ENCODE data around the gene TMCO1.
A peak's percentile ranks its signal among the peaks of the same experiment; 100 is the strongest.
"Not testable (repeated sequence)": the region's sequence is repeated elsewhere in the genome, so short reads cannot be mapped to it uniquely, and the experiment has no call there.

TMCO1 gene

DNA sequence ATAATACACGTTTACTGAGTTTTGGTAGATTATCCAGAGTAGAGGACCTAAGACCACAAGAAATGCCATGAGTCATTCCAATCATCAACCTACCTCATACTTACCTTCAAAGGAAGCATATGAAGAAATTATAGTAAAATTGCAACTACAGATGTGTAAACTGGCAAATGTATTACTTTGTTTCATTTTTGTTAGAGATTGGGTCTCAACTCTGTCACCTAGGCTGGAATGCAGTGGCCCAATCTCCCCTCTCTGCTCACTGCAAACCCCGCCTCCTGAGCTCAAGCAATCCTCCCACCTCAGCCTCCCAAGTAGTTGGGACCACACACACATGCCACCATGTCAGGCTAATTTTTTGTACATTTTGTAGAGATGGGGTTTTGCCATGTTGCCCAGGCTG lies 5.2 kb downstream of the TMCO1 start:
- peaks cover 55% of the 10 kb centered on the region for H3K4me1 Mint-ChIP-seq

DNA sequence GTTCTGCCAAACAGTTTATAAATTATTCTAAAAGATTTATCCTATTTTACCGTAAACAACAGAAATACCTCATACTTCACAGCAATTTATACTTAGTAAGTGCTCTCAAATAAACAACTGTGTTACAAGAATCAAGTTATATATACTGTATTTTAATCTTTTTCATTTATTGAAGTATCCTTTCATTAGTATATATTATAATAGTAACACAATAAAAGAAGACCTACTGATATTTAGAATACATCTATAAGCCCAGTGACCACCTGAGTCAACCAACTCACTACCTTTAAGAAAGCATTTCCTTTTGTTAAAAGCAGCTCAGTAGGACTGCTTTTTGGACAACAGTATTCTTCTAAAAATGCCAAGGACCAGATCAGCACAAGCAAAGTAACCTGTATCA lies 5.9 kb downstream of the TMCO1 start:
- peaks cover 48% of the 10 kb centered on the region for H3K4me1 Mint-ChIP-seq
- H3K36me3 Mint-ChIP-seq: peaks cover 64% of the 10 kb centered on the region
- no peaks in the 10 kb centered on the region for H3K9me3 Mint-ChIP-seq
- no peak for ATAC-seq
- H3K4me3 Mint-ChIP-seq: no peak overlapping the region
- H3K27me3 Mint-ChIP-seq: no peaks in the 10 kb centered on the region
- H3K27ac Mint-ChIP-seq: no peak overlapping the region

More for the DNA sequence above, 5.2 kb downstream of the TMCO1 start:
- no peak for ATAC-seq
- Mint-ChIP-seq H3K36me3 (peaks cover 62% of the 10 kb centered on the region), H3K4me3 (no peak overlapping the region), H3K27me3 (no peaks in the 10 kb centered on the region), H3K27ac (no peak overlapping the region), H3K9me3 (no peaks in the 10 kb centered on the region)

DNA sequence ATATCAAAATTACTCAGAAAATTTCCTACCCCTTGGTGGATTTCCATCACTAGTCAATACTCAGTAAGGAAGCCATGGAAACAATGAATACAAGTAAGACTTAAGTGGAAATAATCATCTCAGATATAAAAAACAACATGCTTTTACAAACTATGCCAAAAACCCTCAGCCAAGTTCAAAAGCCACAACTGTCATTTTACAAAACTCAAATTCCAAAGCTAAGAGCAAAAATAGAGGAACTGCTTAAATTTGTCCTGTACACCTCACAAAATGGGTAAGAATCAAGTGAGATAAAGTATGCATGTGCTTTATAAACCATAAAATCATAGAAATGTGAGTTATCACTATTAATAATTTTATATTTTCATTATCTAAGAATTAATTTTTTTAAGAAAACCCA lies 9.6 kb downstream of the TMCO1 start:
- Mint-ChIP-seq H3K36me3 (peaks cover 44% of the 10 kb centered on the region), H3K4me3 (no peak overlapping the region), H3K27me3 (no peaks in the 10 kb centered on the region), H3K27ac (no peak overlapping the region), H3K9me3 (no peaks in the 10 kb centered on the region), H3K4me1 (peaks cover 27% of the 10 kb centered on the region)
- ATAC-seq: no peak

DNA sequence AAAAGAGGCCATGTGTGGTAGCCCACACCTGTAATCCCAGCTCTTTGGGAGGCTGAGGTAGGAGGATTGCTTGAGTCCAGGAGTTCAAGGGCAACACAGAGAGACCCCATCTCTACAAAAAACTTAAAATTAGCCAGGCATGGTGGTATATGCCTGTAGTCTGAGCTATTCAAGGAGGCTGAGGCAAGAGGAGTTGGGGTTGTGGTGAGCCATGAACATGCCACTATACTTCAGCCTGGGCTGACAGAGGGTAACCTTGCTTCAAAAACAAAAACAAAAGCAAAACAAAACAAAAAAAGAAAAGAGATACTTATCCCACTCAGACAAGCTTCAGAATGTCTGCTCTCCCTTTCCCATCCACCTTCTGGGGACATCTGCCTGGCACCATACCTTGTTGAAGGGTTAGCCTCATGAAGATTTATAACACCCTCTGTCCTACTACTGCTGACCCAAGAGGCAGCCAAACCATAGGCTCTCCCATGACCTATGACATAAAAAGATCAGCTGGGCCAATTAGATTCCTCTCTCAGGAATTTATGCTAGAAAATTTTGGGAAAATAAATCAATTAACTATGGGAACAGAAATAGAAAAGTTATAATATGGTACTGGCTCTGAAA lies 13.2 kb downstream of the TMCO1 start:
- no peak for ATAC-seq
- no peak overlapping the region for H3K4me3 Mint-ChIP-seq
- H3K4me1 Mint-ChIP-seq: peaks cover 22% of the 10 kb centered on the region
- H3K36me3 Mint-ChIP-seq: peaks cover 44% of the 10 kb centered on the region
- no peak overlapping the region for H3K27ac Mint-ChIP-seq
- no peaks in the 10 kb centered on the region for H3K9me3 Mint-ChIP-seq
- H3K27me3 Mint-ChIP-seq: no peaks in the 10 kb centered on the region

DNA sequence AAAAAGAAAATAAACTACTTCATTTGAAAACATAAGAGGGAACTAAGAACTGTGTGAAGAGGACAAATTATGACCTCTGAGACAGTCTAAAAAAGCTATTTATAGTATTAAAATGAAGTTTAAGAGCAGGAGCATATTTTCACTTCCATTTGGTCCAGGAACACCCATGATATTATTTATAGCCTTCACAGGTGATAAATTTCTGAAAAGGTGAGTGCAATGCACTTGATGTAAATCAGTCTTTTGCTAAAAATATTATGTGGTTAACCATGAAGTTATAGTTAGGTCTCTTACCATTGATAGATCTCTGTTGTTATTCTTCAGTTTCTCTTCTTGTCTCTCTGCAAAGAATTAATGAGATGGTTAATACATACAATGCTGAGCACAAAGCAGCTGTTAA lies 14.7 kb downstream of the TMCO1 start:
- Mint-ChIP-seq H3K36me3 (peaks cover 37% of the 10 kb centered on the region), H3K27ac (peak overlapping the region; percentile 60)

DNA sequence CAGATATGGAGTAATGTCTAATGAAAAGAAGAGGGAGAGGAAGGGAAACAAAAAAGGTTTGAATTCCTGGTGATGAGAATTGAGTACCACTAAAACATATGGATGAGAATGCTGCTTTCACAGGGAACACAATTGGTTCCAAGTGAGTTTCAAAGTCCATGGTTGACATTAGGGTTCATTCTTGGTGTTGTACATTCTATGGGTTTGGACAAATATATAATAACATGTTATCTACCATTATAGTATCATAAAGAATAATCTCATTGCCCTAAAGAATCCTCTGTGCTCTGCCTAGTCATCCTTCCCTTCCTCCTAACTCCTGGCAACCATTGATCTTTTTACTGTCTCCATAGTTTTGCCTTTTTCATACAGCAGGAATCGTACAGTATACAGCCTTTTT lies 20.1 kb downstream of the TMCO1 start:
- Mint-ChIP-seq H3K4me3 (no peak overlapping the region), H3K9me3 (no peaks in the 10 kb centered on the region), H3K27me3 (no peaks in the 10 kb centered on the region), H3K4me1 (peaks cover 6% of the 10 kb centered on the region), H3K36me3 (peaks cover 39% of the 10 kb centered on the region), H3K27ac (no peak overlapping the region)
- ATAC-seq: no peak

More for the DNA sequence above, 14.7 kb downstream of the TMCO1 start:
- Mint-ChIP-seq H3K4me1 (peaks cover 22% of the 10 kb centered on the region), H3K4me3 (no peak overlapping the region), H3K9me3 (no peaks in the 10 kb centered on the region), H3K27me3 (no peaks in the 10 kb centered on the region)
- no peak for ATAC-seq

DNA sequence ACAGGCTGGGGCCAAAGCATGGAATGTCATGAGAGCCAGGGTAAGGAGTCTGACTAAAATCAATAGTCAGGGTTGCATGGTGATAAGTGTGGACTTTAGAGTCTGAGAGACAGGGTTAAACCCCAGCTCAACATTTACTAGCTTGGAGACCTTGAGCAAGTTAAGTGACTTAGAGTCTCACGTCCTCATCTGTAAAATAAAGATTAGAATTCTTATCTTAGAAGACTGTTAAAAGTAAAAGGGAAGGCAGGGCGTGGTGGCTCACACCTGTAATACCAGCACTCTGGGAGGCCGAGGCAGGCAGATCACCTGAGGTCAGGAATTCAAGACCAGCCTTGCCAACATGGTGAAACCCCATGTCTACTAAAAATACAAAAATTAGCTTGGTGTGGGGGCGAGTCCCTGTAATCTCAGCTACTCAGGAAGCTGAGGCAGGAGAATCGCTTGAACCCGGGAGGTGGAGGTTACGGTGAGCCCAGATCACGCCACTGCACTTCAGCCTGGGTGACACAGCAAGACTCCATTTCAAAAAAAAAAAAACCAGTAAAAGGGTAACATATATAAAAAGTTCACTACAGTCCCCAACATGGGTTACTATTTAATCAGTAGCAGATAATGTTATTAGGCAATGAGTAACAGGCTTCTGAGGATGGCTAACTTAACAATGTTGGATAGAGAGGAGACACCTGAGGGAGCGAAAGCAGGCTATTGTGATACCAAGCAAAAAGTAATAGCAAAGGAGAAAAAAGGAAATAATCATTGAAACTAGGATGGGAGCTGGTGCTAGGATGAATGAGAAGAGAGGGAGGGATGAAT lies 20.8 kb downstream of the TMCO1 start:
- Mint-ChIP-seq H3K4me3 (no peak overlapping the region), H3K9me3 (no peaks in the 10 kb centered on the region), H3K36me3 (peaks cover 36% of the 10 kb centered on the region), H3K27ac (no peak overlapping the region), H3K4me1 (no peaks in the 10 kb centered on the region), H3K27me3 (no peaks in the 10 kb centered on the region)
- no peak for ATAC-seq

DNA sequence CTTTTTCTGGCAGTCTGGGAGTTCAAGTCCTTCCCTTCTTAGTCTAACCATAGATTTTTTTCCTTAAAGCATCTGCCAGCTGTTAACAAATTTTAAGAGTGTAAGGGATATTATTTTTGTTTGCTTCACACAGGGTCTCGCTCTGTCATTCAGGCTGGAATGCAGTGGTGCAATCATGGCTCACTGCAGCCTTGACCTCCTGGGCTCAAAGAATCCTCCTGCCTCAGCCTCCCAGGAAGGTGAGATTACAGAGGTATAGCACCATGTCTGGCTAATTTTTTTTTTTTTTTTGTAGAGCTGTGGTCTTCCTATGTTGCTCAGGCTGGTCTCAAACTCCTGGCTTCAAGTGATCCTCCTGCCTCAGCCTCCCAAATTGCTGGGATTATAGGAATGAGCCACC lies 23.8 kb downstream of the TMCO1 start:
- not testable (repeated sequence) for H3K27me3 Mint-ChIP-seq, ATAC-seq
- peaks cover 60% of the 10 kb centered on the region for H3K36me3 Mint-ChIP-seq

DNA sequence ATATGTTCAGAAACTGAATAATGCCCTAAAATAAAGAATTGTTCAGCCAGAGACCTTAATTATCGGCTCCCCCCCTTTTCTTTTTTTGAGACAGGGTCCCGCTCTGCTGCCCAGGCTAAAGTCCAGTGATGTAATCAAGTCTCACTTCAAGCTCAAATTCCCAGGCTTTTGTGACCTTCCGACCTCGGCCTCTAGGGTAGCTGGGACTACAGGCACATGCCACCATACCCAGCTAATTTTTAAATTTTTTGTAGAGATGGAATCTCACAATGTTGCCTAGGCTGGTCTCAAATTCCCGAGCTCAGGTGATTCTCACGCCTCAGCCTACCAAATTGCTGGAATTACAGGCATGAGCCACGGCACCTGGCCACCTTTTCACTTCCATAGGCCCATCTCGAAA lies 26.5 kb downstream of the TMCO1 start:
- no peak overlapping the region for H3K27ac Mint-ChIP-seq
- no peaks in the 10 kb centered on the region for H3K9me3 Mint-ChIP-seq
- H3K4me3 Mint-ChIP-seq: no peak overlapping the region
- no peak for ATAC-seq
- no peaks in the 10 kb centered on the region for H3K27me3 Mint-ChIP-seq
- H3K4me1 Mint-ChIP-seq: peaks cover 23% of the 10 kb centered on the region
- H3K36me3 Mint-ChIP-seq: peaks cover 61% of the 10 kb centered on the region

More for the DNA sequence above, 23.8 kb downstream of the TMCO1 start:
- H3K9me3 Mint-ChIP-seq, H3K4me3 Mint-ChIP-seq, H3K27ac Mint-ChIP-seq, H3K4me1 Mint-ChIP-seq: not testable (repeated sequence)

DNA sequence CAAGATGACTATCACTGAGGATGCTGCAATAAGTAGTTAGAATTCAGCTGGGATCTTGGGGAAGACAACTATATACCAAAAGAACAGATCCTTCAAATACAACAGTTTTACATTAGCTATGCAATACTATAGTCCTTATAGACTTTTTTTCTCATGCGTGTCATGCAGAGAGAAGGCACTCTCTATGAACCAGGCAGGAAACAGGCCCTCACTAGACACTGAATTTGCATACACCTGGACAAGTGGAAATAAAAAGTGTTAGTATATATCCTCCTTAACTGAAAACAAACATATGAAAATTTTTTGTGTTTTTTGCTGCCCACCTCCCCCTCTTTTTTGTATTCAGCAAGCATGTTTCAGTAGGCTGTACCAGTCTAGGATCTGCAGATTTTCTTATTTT lies 29.9 kb downstream of the TMCO1 start:
- ATAC-seq: peak; percentile 45
- Mint-ChIP-seq H3K4me1 (peaks cover 30% of the 10 kb centered on the region), H3K9me3 (no peaks in the 10 kb centered on the region), H3K36me3 (peaks cover 61% of the 10 kb centered on the region), H3K27me3 (no peaks in the 10 kb centered on the region), H3K27ac (no peak overlapping the region), H3K4me3 (no peak overlapping the region)

DNA sequence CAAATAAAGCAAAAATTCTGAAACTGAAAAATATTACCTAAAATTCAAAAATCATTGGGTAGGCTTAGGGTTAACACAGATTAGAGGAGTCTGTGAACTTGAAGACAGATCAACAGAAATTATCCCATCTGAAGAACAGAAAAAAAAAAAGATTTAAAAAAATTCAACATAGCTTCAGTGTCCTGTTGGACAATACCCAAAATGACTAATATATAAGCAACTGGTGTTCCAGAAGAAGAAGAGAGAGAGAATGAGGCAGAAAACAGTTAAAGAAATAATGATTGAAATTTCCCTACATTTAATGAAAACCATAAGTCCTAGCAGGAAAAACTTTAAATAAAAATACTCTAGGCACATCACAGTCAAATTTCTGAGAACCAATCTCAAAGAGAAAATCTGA lies 31.5 kb downstream of the TMCO1 start:
- Mint-ChIP-seq H3K36me3 (peaks cover 50% of the 10 kb centered on the region), H3K9me3 (no peaks in the 10 kb centered on the region)

DNA sequence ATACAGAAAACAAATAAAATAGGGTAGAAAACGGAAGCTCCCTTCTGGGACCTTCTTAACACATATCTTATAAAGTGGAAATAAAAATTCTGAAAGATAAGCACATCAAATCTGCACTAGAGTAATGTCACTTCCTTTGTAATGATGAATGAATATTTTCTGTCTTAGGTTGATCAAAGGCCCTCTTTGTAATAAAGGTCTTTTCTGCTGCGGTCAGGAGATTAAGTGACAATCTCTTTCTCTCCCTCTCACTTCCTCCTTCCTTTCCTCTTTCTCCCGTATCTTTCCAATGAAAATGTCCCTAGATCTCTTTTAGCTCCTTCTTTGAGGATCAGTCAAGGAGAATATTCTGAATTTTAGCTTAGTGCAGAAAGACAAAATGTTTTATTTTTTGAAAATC lies 33.8 kb downstream of the TMCO1 start:
- no peak overlapping the region for H3K4me3 Mint-ChIP-seq

More for the DNA sequence above, 31.5 kb downstream of the TMCO1 start:
- no peaks in the 10 kb centered on the region for H3K27me3 Mint-ChIP-seq
- H3K4me1 Mint-ChIP-seq: peaks cover 30% of the 10 kb centered on the region
- ATAC-seq: no peak
- no peak overlapping the region for H3K27ac Mint-ChIP-seq
- no peak overlapping the region for H3K4me3 Mint-ChIP-seq

DNA sequence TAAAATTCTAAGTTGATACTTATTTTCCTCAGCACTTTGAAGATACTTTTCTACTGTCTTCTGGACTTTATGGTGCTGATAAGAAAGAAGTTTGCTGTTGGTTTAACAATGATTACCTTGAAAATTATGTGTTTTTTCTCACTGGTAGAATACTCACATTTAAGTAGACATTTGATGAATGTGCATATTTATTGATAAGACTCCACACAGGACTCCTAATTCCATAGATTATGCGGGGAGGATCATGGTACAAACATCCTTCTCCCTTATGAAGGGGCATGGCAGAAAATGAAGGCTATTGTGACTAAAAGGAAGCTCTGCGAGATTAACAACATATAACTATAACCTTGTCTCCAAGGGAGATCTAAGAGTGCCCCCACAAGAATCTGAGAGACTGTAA lies 41.8 kb downstream of the TMCO1 start:
- Mint-ChIP-seq H3K27me3 (no peaks in the 10 kb centered on the region), H3K4me1 (no peaks in the 10 kb centered on the region), H3K27ac (no peak overlapping the region), H3K4me3 (no peak overlapping the region), H3K36me3 (peaks cover 22% of the 10 kb centered on the region), H3K9me3 (no peaks in the 10 kb centered on the region)
- ATAC-seq: no peak

More for the DNA sequence above, 33.8 kb downstream of the TMCO1 start:
- Mint-ChIP-seq H3K9me3 (no peaks in the 10 kb centered on the region), H3K27me3 (no peaks in the 10 kb centered on the region), H3K27ac (no peak overlapping the region), H3K36me3 (peaks cover 29% of the 10 kb centered on the region), H3K4me1 (peaks cover 30% of the 10 kb centered on the region)
- ATAC-seq: no peak

DNA sequence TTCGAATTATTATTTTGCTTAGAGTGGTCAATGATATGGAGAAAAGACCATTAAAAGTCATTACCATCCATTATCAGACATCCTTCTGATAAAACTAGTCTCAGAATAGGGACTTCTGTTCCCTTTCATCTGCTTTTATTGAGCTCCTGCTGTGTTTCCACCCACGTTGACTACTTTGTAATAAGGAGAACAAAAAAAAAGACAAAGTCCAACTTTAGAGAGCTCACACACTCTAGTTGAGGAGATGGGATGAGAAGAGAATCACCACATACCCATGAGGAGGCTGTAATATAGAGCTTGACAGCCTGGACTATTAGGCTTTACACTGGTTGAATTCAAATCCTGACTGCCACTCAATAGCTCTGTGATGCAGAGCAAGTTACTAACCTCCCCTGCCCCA lies 42.5 kb downstream of the TMCO1 start:
- H3K4me3 Mint-ChIP-seq: no peak overlapping the region
- ATAC-seq: no peak
- H3K27ac Mint-ChIP-seq: no peak overlapping the region
- H3K9me3 Mint-ChIP-seq: no peaks in the 10 kb centered on the region
- peaks cover 22% of the 10 kb centered on the region for H3K36me3 Mint-ChIP-seq
- H3K4me1 Mint-ChIP-seq: no peaks in the 10 kb centered on the region
- H3K27me3 Mint-ChIP-seq: no peaks in the 10 kb centered on the region

DNA sequence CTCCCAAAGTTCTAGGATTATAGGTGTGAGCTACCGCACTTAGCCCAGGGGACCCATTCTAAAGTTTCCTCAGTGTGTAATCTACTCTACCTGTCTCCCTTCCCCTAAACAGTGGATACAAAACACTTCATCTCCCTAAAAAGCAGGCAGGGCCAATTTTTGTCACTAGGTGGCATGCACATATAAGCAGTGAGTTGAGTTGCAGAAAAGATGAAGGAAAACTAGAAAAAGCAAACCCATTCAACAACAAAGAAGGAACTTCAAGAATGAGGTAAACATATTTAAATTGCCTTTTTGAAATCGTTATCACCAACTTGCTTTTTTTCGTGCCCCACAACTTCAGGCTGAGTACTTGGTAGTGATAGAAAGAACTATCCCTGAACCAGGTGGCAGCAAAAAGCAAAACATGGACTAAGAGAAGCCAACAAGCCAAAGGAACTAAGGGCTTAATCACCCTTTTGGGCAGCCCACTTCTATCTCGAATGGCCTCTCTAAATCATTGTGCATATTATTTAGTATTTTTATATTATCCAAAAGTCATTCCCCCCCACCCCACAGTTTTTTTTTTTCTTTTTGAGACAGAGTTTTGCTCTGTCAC lies 50.7 kb downstream of the TMCO1 start:
- Mint-ChIP-seq H3K36me3 (no peaks in the 10 kb centered on the region), H3K27ac (no peak overlapping the region), H3K27me3 (no peaks in the 10 kb centered on the region), H3K9me3 (peaks cover 3% of the 10 kb centered on the region), H3K4me1 (no peaks in the 10 kb centered on the region), H3K4me3 (no peak overlapping the region)
- no peak for ATAC-seq
